Measurements from ENCODE around the gene DGKI.

DNA sequence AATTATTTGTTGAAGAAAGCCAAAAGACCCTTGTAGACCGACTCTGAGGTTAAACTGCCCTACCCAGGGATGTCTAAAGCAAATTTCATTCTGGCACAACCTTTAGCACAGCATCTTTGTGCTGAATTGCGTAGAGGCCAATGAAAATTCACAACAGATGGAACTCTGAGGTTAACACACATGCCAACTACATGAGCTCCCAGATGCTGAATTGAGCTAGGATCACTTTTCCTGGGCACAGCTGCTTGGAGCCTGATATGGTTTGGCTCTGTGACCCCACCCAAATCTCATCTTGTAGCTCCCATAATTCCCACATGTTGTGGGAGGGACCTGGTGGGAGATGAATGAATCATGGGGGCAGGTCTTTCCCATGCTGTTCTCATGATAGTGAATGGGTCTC is 345.2 kb downstream of the DGKI start:
- TF ChIP-seq CTCF (IDR thresholded peaks at IDR 0.05) (no peak), POLR2A (IDR thresholded peaks at IDR 0.05) (no peak)
